Stimulated activated naive CD8-positive, alpha-beta T cell treated with anti-CD3 and anti-CD28 coated beads, Interleukin-15, Interleukin-2, amounts not matched to agents 100 U/mL and 50 U/mL, for 24 hours (primary cell): ENCODE data around the gene RMP24.
A peak's percentile ranks its signal among the peaks of the same experiment; 100 is the strongest.
"Not testable (repeated sequence)": the region's sequence is repeated elsewhere in the genome, so short reads cannot be mapped to it uniquely, and the experiment has no call there.

ENCODE experiments used
- ATAC-seq: fragments of 150-1000 bp; cut with Tn5 transposase; one replicate; pipeline ENCODE4 v1.10.0; 2021
- DNase-seq: peaks from one replicate; pipeline ENCODE4 v3.0.0; 2021

The RMP24 gene

GRCh38 chr18:35972197-35973000 is at the start of gene RMP24:
Gene RMP24, plus strand, starts transcription at chr18:35972679.
- peak; percentile 92 for ATAC-seq
- peak; percentile 93 for DNase-seq

GRCh38 chr18:35923939-35924684 is 48.4 kb upstream of the RMP24 start:
- DNase-seq = no peak

GRCh38 chr18:35926884-35927283 is 45.6 kb upstream of the RMP24 start:
- DNase-seq (no peak), ATAC-seq (no peak)

More at GRCh38 chr18:35923939-35924684, 48.4 kb upstream of the RMP24 start:
- ATAC-seq = no peak

GRCh38 chr18:35927430-35927829 is 45.0 kb upstream of the RMP24 start:
- no peak for DNase-seq
- ATAC-seq = no peak

- ATAC-seq (no peak), DNase-seq (no peak)
Measured at GRCh38 chr18:35933982-35934381, 38.5 kb upstream of the RMP24 start.

GRCh38 chr18:35934891-35935290 is 37.6 kb upstream of the RMP24 start:
- ATAC-seq (no peak), DNase-seq (no peak)

GRCh38 chr18:35935805-35936204 is 36.7 kb upstream of the RMP24 start:
- ATAC-seq (no peak), DNase-seq (no peak)

GRCh38 chr18:35936951-35937350 is 35.5 kb upstream of the RMP24 start:
- no peak for ATAC-seq
- DNase-seq = no peak

GRCh38 chr18:35938158-35938557 is 34.3 kb upstream of the RMP24 start:
- no peak for DNase-seq
- ATAC-seq = no peak

GRCh38 chr18:35938562-35938961 is 33.9 kb upstream of the RMP24 start:
- ATAC-seq = no peak
- no peak for DNase-seq

- no peak for ATAC-seq
- DNase-seq = no peak
Measured at GRCh38 chr18:35939138-35939537, 33.3 kb upstream of the RMP24 start.

GRCh38 chr18:35941299-35941698 is 31.2 kb upstream of the RMP24 start:
- no peak for DNase-seq
- no peak for ATAC-seq

- ATAC-seq = no peak
- DNase-seq = no peak
Measured at GRCh38 chr18:35942133-35942532, 30.3 kb upstream of the RMP24 start.

- DNase-seq = no peak
- no peak for ATAC-seq
Measured at GRCh38 chr18:35942661-35943060, 29.8 kb upstream of the RMP24 start.

- DNase-seq = no peak
- ATAC-seq = no peak
Measured at GRCh38 chr18:35948080-35948479, 24.4 kb upstream of the RMP24 start.

GRCh38 chr18:35949090-35949489 is 23.4 kb upstream of the RMP24 start:
- ATAC-seq (no peak), DNase-seq (no peak)

- ATAC-seq (peak; percentile 66), DNase-seq (peak; percentile 53)
Measured at GRCh38 chr18:35949903-35950627, 22.4 kb upstream of the RMP24 start.

- ATAC-seq = no peak
- DNase-seq = no peak
Measured at GRCh38 chr18:35950628-35950982, 21.9 kb upstream of the RMP24 start.

GRCh38 chr18:35953688-35954087 is 18.8 kb upstream of the RMP24 start:
- DNase-seq (no peak), ATAC-seq (no peak)

GRCh38 chr18:35956226-35956625 is 16.3 kb upstream of the RMP24 start:
- ATAC-seq (no peak), DNase-seq (no peak)

- DNase-seq = no peak
- no peak for ATAC-seq
Measured at GRCh38 chr18:35962320-35962719, 10.2 kb upstream of the RMP24 start.

GRCh38 chr18:35964319-35964718 is 8.2 kb upstream of the RMP24 start:
- ATAC-seq = no peak
- DNase-seq = no peak

GRCh38 chr18:35967866-35968265 is 4.6 kb upstream of the RMP24 start:
- DNase-seq, ATAC-seq: not testable (repeated sequence)
